Neural crest cell (in vitro differentiated cells): ENCODE results near the gene FANCI. TPM values are rescaled to one million over a fixed set of nuclear protein-coding genes. Genes with fewer than 3 reads are reported as not detected.

Experiments
- DNase-seq: peaks from one replicate; pipeline ENCODE4 v3.0.0; 2021; ENCODE audit warnings: low read depth, mixed read lengths, low spot score
- H3K27ac Mint-ChIP-seq: one replicate; pipeline ENCODE4 v1.8.0; 2021; ENCODE audit warnings: mild to moderate bottlenecking, mixed read lengths; ENCODE audit not compliant: unreplicated experiment
- H3K27me3 Mint-ChIP-seq: 2 replicates; pipeline ENCODE4 v1.8.0; 2021; ENCODE audit warnings: low read depth, mild to moderate bottlenecking, mixed read lengths
- H3K36me3 Mint-ChIP-seq: 2 replicates; pipeline ENCODE4 v1.8.0; 2021; ENCODE audit warnings: low read depth, mild to moderate bottlenecking, mixed read lengths
- H3K4me1 Mint-ChIP-seq: 2 replicates; pipeline ENCODE4 v1.8.0; 2021; ENCODE audit warnings: mixed read lengths
- H3K4me3 Mint-ChIP-seq: one replicate; pipeline ENCODE4 v1.8.0; 2021; ENCODE audit warnings: mild to moderate bottlenecking, mixed read lengths
- H3K9me3 Mint-ChIP-seq: 2 replicates; pipeline ENCODE4 v1.8.0; 2021; ENCODE audit warnings: mixed read lengths
- total RNA-seq: library from RNA; stranded (reverse); gene quantifications from 2 replicates; pipeline ENCODE4 v1.2.1, GENCODE V29; 2021
- TF ChIP-seq, protein P1 (sequence below): fragments of 200-600 bp; sonication (generic); conservative IDR thresholded peaks from 2 replicates; pipeline ENCODE4 v1.5.0; 2021; ENCODE audit warnings: antibody characterized with exemption, mild to moderate bottlenecking

FANCI gene
- total RNA-seq, 1 donor from 2014 or later, result 164 TPM

DNA sequence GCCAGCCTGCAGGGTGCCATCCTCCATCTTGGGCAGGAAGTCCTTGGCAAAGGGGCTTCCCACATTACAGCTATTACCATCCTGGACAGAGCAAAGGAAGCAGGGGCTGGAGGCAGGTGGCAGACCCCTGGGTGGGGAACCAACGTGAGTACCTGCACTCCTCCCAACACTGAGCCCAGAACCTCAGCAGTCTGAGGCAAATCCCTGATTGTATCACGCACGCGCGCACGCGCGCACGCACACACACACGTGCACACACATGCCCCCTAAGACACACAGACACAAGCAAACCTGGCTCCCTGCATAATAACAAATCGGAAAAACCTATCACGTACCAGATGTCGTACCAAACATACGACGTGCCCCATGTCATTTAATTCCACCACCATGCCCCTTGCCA is 79.0 kb downstream of the FANCI start:
- Mint-ChIP-seq H3K4me1 (no peaks in the 10 kb centered on the region), H3K9me3 (no peaks in the 10 kb centered on the region)

DNA sequence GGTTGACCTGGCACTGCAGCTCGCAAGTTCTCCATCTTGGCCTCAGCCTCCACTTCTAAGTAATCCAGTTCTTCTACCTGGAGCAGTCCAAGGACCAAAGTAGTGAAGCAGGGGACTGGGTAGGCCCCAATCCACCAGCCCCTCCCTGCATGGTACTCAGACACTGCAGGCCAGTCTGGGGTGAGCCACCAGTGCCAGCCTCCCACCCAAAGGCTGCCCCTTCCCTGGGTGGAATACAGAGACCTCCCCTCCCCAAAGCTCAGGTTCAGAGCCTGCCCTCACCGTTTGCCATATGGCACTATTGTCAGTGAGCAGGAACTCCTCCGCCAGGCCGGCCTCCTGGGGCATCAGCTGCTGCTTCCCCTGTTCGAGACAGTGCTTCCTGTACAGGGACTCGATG is 80.0 kb downstream of the FANCI start:
- TF ChIP-seq, protein P1, sequence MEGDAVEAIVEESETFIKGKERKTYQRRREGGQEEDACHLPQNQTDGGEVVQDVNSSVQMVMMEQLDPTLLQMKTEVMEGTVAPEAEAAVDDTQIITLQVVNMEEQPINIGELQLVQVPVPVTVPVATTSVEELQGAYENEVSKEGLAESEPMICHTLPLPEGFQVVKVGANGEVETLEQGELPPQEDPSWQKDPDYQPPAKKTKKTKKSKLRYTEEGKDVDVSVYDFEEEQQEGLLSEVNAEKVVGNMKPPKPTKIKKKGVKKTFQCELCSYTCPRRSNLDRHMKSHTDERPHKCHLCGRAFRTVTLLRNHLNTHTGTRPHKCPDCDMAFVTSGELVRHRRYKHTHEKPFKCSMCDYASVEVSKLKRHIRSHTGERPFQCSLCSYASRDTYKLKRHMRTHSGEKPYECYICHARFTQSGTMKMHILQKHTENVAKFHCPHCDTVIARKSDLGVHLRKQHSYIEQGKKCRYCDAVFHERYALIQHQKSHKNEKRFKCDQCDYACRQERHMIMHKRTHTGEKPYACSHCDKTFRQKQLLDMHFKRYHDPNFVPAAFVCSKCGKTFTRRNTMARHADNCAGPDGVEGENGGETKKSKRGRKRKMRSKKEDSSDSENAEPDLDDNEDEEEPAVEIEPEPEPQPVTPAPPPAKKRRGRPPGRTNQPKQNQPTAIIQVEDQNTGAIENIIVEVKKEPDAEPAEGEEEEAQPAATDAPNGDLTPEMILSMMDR, result no peak
- Mint-ChIP-seq H3K4me1 (no peaks in the 10 kb centered on the region), H3K4me3 (no peak overlapping the region), H3K27ac (no peak overlapping the region), H3K9me3 (no peaks in the 10 kb centered on the region), H3K36me3 (peaks cover 35% of the 10 kb centered on the region), H3K27me3 (peaks cover 3% of the 10 kb centered on the region)
- no peak for DNase-seq

More for the DNA sequence above, 79.0 kb downstream of the FANCI start:
- TF ChIP-seq, protein P1, result no peak
- Mint-ChIP-seq H3K4me3 (no peak overlapping the region), H3K27me3 (peaks cover 3% of the 10 kb centered on the region), H3K27ac (no peak overlapping the region), H3K36me3 (peaks cover 35% of the 10 kb centered on the region)
- DNase-seq, result no peak

DNA sequence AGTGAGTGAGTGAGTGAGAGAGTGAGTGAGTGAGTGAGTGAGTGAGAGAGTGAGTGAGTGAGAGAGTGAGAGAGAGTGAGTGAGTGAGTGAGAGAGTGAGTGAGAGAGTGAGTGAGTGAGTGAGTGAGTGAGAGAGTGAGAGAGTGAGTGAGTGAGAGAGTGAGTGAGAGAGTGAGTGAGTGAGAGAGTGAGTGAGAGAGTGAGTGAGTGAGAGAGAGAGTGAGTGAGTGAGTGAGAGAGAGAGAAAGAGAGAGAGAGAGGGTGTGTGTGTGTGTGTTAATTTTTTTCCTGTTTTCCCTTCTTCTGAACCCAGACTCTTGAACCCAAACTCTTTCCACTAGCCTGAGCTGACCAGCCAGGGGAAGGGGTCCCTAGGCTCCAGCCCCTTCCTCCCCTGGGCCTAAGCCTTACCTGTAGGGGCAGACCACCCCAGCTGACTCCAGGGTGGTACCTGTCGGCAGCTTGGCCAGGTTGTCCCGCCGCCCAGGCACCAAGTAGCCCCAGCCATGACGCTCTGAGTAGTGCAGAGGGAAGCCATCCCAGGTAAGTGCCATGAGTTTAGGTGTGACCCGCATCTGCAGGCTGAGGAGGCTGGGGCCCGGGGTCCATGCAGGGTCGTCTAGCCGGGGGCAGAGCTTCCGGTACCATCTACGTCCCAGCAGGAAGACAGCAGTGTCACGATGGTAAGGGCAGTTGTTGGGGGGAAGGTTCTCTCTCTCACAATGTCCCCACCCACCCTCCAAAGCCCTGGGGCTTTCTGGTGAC is 81.4 kb downstream of the FANCI start:
- no peaks in the 10 kb centered on the region for H3K27me3 Mint-ChIP-seq
- H3K27ac Mint-ChIP-seq, result no peak overlapping the region
- H3K36me3 Mint-ChIP-seq, result peaks cover 26% of the 10 kb centered on the region
- peaks cover 4% of the 10 kb centered on the region for H3K4me1 Mint-ChIP-seq
- TF ChIP-seq, protein P1, result no peak
- no peak overlapping the region for H3K4me3 Mint-ChIP-seq
- no peak for DNase-seq
- H3K9me3 Mint-ChIP-seq, result no peaks in the 10 kb centered on the region

DNA sequence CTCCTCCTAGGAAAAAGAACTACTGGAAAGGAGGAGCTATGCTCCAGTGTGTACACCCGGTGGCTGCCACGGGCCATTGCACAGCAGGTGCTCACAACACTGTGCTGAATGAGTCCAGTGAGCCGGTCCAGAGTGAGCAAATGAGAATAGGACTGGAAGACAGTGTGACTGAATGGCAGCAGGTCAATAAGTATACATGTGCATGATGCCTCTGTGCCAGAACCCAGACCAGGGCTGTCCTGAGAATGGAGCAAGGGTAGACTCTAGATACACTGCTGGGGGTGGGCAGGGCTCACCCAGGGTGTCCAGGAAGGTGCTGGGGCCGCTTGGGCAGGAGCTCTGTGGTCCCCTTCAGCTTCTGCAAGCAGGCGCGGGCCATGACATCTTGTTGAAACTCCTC is 82.5 kb downstream of the FANCI start:
- no peak for DNase-seq
- Mint-ChIP-seq H3K36me3 (peaks cover 26% of the 10 kb centered on the region), H3K27me3 (no peaks in the 10 kb centered on the region), H3K4me1 (peaks cover 13% of the 10 kb centered on the region), H3K4me3 (peak overlapping the region; percentile 50), H3K9me3 (no peaks in the 10 kb centered on the region), H3K27ac (no peak overlapping the region)
- TF ChIP-seq, protein P1, result no peak

DNA sequence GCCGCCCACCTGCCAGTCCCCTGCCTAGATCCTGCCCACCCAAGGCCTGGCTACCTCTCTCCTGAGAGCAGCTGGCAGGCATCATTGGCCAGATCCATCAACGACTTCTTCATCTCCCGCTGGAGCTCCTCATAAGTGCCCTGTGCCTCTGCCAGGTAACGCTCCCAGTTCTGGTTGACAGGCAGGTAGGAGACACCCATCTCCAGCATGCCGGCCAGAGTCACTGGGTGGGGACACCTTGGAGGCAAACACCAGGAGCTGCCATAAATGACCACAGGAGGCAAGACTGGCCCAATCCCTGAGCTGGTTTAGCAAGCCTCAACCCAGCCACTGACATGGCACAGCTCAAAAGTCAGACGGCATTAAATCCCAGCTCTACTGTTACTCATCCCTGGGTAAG is 83.3 kb downstream of the FANCI start:
- no peak overlapping the region for H3K27ac Mint-ChIP-seq
- peaks cover 21% of the 10 kb centered on the region for H3K4me1 Mint-ChIP-seq
- no peak for DNase-seq
- TF ChIP-seq, protein P1, result no peak
- H3K9me3 Mint-ChIP-seq, result no peaks in the 10 kb centered on the region
- no peak overlapping the region for H3K4me3 Mint-ChIP-seq
- H3K36me3 Mint-ChIP-seq, result peaks cover 25% of the 10 kb centered on the region
- H3K27me3 Mint-ChIP-seq, result no peaks in the 10 kb centered on the region
